ENCODE data around the gene MTSS2.

MTSS2 gene

GRCh38 chr16:70700101-70701020 lies 14.5 kb upstream of the MTSS2 start:
- peak; percentile 83 for DNase-seq (ENCODE audit: low read depth, low spot score)

- DNase-seq (ENCODE audit: low read depth, low spot score): no peak
Measured at GRCh38 chr16:70699696-70700095, 13.8 kb upstream of the MTSS2 start.

- DNase-seq (ENCODE audit: low read depth, low spot score): no peak
Measured at GRCh38 chr16:70698901-70699300, 13.0 kb upstream of the MTSS2 start.

- peak; percentile 82 for DNase-seq (ENCODE audit: low read depth, low spot score)
Measured at GRCh38 chr16:70697594-70698170, 11.8 kb upstream of the MTSS2 start.

DNA sequence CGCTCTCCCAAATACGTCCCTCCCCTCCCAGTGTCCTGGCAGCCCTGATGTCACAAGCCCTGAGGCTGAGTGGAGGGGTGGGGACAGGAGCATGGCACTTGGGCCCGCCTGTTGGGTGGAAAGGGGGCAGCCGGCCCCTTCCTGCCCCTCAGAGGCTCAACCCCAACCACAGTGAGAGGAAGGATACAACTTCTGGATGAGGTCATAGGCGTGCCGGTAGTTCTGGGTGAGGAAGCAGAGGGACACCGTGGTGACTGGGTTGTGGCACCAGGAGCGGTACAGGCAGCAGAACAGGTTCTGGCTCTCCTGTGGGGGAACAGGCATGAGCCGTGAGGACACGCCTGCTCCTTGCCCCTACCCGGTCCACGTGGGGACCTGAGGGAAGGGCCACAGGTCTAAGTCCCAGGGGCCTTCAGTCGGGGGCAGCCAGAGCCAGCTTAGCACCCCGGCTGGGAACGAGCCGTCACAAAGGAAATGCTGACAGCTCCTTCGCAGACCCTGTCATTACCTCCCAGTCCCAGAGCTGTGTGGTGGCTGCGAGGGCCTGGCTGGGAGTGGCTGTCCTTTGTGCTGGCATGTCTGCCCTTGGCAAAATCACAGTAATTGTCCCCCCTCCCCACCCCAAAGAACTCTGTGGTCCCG lies 11.2 kb upstream of the MTSS2 start:
- no peak for DNase-seq (ENCODE audit: low read depth, low spot score)

GRCh38 chr16:70696355-70696754 lies 10.5 kb upstream of the MTSS2 start:
- DNase-seq (ENCODE audit: low read depth, low spot score): no peak

- no peak for DNase-seq (ENCODE audit: low read depth, low spot score)
Measured at GRCh38 chr16:70695331-70696070, 9.6 kb upstream of the MTSS2 start.

- DNase-seq (ENCODE audit: low read depth, low spot score): no peak
Measured at GRCh38 chr16:70694868-70695218, 9.0 kb upstream of the MTSS2 start.

DNA sequence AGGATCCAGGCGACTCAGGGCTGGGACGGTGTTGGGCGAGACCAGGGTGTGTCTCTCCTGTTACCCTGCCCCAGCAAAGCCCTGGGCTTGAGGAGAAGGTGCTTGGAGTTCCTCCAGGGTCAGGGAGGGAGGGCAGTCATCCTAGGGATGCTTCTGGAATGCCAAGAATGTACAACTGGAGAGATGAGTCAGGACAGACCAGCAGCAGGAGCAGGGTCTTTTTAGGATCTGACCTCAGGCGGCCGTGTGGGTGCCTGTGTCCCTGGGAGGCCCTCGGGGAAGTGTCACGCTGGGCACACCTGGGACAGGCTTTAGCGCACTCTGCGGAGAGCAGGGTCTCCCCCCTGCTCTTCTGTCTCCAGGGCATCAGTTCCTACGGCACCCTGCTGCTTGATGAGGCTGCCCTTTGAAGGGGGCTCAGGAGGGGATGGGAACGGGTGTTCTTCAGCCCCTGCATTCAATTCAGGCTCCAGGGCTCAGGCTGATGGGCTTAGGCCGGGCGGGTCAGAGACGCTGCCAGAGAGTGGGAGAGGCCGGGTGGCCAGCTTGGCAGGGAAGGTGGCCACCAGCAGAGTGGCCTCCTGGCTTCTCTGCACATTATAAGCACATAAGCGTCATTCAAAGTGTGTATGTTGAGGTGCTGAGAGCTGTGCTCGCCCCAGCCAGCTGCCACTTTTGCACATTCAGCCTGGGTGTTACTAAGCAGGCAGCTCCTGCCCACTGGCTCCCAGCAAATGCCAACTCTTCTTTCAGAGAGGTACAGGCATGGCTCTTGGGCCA lies 8.4 kb upstream of the MTSS2 start:
- DNase-seq (ENCODE audit: low read depth, low spot score): peak; percentile 85

DNA sequence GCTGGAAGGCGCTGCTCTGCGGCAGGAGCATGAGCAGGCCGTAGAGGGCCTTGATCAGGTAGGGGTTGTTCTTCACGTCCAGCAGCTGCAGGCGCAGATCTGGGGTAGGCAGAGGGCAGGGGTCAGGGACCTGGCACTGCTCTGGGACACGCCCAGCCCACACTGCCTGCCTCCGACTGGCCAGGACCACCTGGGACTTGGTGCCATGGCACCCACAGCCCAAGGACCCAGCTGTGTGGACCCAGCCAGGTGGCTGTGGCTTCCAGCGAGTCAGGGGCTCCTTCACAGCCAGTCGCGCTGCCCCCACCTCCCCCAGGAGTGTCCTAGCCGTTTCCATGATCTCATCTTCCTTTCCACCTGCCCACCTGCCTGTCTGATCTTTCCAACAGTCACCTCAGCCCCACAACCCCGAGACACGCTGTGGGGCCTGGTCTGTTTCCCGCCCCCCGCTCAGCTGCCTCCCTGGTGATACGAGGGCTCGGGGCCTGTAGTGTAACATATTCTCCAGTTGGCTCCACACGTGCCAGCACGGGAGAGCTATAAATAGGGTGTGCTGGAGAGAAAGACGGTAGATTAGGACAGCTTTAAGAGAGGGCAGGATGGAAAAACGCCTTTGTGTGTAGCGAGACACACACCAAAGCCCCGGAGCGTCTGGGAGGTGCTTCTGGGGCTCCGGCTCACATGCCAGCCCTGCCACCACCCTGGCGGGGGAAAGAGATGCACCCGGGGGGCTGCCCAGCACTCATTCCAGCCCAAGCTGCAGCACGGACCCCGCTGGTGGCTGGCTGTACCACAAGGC lies 7.2 kb upstream of the MTSS2 start:
- no peak for DNase-seq (ENCODE audit: low read depth, low spot score)

- no peak for DNase-seq (ENCODE audit: low read depth, low spot score)
Measured at GRCh38 chr16:70692130-70692872, 6.4 kb upstream of the MTSS2 start.

- peak; percentile 99 for DNase-seq (ENCODE audit: low read depth, low spot score)
Measured at GRCh38 chr16:70691223-70692129, 5.6 kb upstream of the MTSS2 start.

GRCh38 chr16:70689970-70690891 lies 4.4 kb upstream of the MTSS2 start:
- no peak for DNase-seq (ENCODE audit: low read depth, low spot score)

DNA sequence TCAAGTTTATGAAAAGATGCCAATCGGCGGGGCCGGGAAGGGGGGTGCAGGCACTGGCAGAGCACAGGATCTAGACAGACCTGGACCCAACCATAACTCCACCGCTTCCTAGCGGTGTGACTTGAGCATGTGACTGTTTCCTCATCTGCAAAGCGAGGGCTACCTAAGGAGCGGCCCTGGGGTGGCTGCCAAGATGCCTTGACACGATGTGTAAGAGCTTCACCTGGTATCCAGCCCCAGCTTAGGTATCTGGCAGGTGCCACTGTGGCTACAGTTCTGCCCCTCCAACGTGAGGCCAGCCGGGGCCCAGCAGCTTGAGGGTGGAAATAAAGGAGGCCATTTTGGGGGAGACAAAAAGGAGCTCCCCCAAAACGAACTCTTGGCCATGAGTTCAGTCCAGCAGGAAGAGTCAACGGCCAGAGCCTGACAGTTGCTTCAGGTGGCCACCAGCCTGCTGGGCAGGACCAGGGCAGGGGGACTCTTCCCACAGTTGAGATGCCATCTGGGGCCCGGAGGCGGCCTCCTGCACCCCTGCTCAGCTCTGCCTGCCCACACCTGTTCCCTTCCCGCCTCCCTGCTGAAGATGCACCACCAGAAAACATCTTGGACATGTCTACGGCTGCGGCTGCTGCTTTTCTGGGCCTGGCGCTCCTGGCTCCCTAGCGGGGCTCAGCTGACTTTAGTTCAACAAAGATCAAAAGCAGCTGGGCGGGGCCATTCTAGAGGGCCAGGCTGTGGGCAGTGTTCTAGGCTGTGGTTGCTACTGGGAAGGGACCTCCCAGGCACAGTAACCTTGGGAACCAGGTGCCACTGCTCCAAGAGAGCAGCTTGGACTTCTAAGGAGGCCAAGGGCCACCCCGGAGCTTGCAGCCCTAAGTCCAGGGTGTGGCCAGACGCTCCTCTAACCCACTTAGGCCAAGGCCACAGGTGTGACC lies 3.4 kb upstream of the MTSS2 start:
- DNase-seq (ENCODE audit: low read depth, low spot score): no peak

- peak; percentile 67 for DNase-seq (ENCODE audit: low read depth, low spot score)
Measured at GRCh38 chr16:70688246-70688742, 2.4 kb upstream of the MTSS2 start.

GRCh38 chr16:70687671-70688245 lies 1.9 kb upstream of the MTSS2 start:
- no peak for DNase-seq (ENCODE audit: low read depth, low spot score)

Data from astrocyte of the hippocampus (primary cell).